IMR-90 (cell line): ENCODE results near the gene BRAF.

Source experiments
- BHLHE40 ChIP-seq: fragments of 150-350 bp; IDR thresholded peaks from 2 replicates; pipeline ENCODE4 v1.6.1; 2016; ENCODE audit warnings: mild to moderate bottlenecking, low read depth, low read length
- CEBPB ChIP-seq: IDR thresholded peaks from 2 replicates; pipeline ENCODE4 v1.6.1; 2012; ENCODE audit warnings: low read depth, low read length, improper control_type of control experiment
- MAFK ChIP-seq: IDR thresholded peaks from 2 replicates; pipeline ENCODE4 v1.6.1; 2012; ENCODE audit warnings: low read depth, low read length, improper control_type of control experiment
- POLR2A ChIP-seq: IDR thresholded peaks from 2 replicates; pipeline ENCODE4 v1.6.1; 2012; ENCODE audit warnings: mild to moderate bottlenecking, low read depth, low read length
- RCOR1 ChIP-seq: IDR thresholded peaks from 2 replicates; pipeline ENCODE4 v1.6.1; 2012; ENCODE audit warnings: mild to moderate bottlenecking, low read length, improper control_type of control experiment; ENCODE audit not compliant: insufficient replicate concordance
- TF ChIP-seq, protein P1 (sequence below): fragments of 150-350 bp; IDR thresholded peaks from 2 replicates; pipeline ENCODE4 v1.6.1; 2016; ENCODE audit warnings: low read depth, mild to moderate bottlenecking, low read length, moderate library complexity, borderline replicate concordance
- TF ChIP-seq, protein P2 (sequence below): conservative IDR thresholded peaks from 2 replicates; pipeline ENCODE4 v1.5.1; 2012; ENCODE audit warnings: mild to moderate bottlenecking, low read depth, low read length, improper control_type of control experiment
- TF ChIP-seq, protein P3 (sequence below): fragments of 150-350 bp; IDR thresholded peaks from 2 replicates; pipeline ENCODE4 v1.6.1; 2017; ENCODE audit warnings: mild to moderate bottlenecking, antibody characterized with exemption, low read length, low read depth

DNA sequence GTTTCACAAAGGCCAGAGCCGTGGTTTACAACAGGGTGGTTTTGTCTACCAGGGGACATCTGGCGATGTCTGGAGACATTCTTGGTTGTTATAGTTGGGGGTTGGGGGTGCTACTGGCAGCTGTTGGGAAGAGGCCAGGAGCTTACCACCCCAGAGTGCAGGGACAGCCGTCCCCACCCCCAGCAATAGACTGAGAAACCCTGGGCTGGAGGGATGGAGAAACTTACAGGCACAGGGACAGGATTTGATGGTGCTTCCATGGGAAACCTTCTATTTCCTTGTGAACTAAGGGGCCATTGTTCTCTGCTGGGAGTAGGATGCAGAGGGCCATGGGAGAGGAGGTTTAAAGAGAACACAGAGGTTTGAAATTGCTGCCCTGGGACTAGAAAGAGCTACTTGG, 241.1 kb downstream of the BRAF start:
- TF ChIP-seq, protein P1, sequence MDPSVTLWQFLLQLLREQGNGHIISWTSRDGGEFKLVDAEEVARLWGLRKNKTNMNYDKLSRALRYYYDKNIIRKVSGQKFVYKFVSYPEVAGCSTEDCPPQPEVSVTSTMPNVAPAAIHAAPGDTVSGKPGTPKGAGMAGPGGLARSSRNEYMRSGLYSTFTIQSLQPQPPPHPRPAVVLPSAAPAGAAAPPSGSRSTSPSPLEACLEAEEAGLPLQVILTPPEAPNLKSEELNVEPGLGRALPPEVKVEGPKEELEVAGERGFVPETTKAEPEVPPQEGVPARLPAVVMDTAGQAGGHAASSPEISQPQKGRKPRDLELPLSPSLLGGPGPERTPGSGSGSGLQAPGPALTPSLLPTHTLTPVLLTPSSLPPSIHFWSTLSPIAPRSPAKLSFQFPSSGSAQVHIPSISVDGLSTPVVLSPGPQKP = no peak
- TF ChIP-seq, protein P2, sequence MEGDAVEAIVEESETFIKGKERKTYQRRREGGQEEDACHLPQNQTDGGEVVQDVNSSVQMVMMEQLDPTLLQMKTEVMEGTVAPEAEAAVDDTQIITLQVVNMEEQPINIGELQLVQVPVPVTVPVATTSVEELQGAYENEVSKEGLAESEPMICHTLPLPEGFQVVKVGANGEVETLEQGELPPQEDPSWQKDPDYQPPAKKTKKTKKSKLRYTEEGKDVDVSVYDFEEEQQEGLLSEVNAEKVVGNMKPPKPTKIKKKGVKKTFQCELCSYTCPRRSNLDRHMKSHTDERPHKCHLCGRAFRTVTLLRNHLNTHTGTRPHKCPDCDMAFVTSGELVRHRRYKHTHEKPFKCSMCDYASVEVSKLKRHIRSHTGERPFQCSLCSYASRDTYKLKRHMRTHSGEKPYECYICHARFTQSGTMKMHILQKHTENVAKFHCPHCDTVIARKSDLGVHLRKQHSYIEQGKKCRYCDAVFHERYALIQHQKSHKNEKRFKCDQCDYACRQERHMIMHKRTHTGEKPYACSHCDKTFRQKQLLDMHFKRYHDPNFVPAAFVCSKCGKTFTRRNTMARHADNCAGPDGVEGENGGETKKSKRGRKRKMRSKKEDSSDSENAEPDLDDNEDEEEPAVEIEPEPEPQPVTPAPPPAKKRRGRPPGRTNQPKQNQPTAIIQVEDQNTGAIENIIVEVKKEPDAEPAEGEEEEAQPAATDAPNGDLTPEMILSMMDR = no peak
- TF ChIP-seq POLR2A (no peak), CEBPB (no peak), RCOR1 (no peak), MAFK (no peak), BHLHE40 (no peak)
- TF ChIP-seq, protein P3, sequence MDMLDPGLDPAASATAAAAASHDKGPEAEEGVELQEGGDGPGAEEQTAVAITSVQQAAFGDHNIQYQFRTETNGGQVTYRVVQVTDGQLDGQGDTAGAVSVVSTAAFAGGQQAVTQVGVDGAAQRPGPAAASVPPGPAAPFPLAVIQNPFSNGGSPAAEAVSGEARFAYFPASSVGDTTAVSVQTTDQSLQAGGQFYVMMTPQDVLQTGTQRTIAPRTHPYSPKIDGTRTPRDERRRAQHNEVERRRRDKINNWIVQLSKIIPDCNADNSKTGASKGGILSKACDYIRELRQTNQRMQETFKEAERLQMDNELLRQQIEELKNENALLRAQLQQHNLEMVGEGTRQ = no peak
